AG08395 (cell line): Measurements from ENCODE around the gene SERTAD1.
"Not testable (repeated sequence)": the region's sequence is repeated elsewhere in the genome, so short reads cannot be mapped to it uniquely, and the experiment has no call there.

Experiments used
- DNase-seq: peaks from one replicate; pipeline ENCODE4 v3.0.0; 2012; ENCODE audit warnings: mixed read lengths, low spot score

The SERTAD1 gene, protein sequence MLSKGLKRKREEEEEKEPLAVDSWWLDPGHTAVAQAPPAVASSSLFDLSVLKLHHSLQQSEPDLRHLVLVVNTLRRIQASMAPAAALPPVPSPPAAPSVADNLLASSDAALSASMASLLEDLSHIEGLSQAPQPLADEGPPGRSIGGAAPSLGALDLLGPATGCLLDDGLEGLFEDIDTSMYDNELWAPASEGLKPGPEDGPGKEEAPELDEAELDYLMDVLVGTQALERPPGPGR

DNA sequence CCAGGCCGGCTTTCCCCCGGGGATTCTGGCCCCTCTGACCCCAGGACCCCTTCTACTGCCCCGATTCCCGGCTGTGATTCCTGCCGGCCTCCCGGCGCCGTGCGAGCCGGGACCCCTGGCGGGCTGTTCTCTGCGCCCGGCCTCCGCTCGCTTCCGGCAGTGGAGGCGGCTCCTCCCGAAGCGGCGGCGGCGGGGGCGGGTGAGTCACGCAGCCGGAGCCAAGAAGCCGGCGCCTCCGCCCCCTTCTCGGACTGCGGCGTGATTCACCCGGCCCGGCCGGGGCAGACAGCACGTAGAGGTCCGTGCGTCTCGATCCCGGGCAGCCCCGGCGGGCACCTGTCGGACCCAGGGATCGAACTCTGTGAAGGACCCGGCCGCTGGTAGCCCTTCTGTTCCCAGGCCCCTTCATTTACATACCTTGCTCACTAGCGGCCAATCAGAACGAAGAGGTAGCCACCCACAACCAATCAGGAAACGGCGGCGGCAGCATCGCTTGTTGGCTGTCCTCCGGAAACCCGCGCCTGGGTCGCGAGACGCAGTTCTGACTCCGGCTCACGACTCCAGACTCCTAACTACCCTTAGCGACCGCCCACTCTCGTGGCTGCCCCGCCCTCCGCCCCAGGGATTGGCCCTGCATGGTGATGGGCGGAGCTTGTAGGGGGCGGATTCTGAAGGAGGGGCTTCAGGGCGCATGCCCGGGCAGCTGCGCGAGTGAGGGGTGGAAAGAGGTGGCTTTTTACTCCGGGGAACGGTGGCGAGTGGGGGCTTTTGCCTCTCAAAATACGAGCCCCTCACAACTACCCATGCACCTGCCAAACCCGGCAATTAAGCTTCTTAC, at the start of gene SERTAD1:
Gene SERTAD1, minus strand, starts transcription at position 543 of the 838 bp plus-strand sequence. CDS start 2,446 bp downstream, outside the sequence.
- peak; percentile 99 for DNase-seq

DNA sequence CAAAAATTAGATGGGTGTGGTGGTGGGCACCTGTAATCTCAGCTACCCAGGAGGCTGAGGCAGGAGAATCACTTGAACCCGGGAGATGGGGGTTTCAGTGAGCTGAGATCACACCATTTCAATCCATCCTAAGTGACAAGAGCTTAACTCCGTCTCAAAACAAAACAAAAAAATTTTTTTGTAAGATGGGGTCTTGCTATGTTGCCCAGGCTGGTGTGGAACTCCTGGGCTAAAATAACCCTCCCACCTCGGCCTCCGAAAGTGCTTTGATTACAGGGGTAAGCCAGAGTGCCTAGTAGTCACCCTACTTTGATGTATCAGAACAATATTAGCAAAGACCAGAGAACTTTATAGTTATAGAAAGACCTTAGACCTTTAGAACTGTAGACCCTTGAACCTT, 48.9 kb upstream of the SERTAD1 start:
- DNase-seq, result no peak

GRCh38 chr19:40472516-40472915, 46.7 kb upstream of the SERTAD1 start:
- DNase-seq, result no peak

- no peak for DNase-seq
Measured at GRCh38 chr19:40471111-40471510, 45.3 kb upstream of the SERTAD1 start.

- DNase-seq, result no peak
Measured at GRCh38 chr19:40469011-40469410, 43.2 kb upstream of the SERTAD1 start.

GRCh38 chr19:40466985-40467734, 41.4 kb upstream of the SERTAD1 start, which contains the start of gene SPTBN4:
Gene SPTBN4 (plus strand): TSS chr19:40467001. CDS start chr19:40472622, 5,621 bp downstream.
- no peak for DNase-seq

DNA sequence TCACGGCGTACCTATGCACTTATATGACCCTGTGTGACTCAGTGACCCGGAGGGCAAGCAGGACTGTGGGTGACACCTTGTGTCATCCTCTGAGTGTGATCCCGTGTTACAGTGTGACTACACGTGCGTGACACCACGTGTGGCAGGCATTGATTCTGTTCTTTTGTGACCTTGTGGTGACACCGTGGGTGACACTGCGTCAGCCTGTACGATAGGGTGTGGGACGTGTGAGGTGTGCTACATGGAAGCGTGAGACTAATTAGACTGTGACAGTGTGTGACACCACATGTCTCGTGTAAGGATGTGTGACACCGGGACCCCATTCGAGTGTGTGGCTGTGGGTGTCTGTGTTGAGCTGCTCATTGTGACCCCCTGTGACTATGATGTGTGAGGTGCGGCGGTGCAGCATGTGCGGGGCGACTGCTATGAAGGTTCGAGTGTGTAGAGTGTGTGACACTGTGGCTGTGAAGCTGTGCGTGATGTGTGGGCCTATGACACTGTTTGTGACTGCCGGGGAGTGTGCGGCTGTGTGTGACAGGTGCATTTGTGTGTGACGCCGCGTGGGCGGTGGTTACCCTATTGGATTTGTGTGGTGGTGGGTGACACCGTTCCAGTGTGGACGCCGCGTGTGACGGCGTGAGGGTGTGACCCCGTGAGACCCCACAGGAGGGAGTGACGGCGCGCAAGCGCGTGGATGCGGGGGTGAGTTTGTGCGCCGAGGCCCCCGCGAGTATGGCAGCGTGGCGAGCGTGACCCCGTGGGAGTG, 40.6 kb upstream of the SERTAD1 start:
- DNase-seq, result no peak

- peak; percentile 99 for DNase-seq
Measured at GRCh38 chr19:40465557-40466218, 39.9 kb upstream of the SERTAD1 start, which contains the start of gene BLVRB. Gene BLVRB (minus strand): TSS chr19:40465745. CDS start chr19:40465688, 57 bp downstream.

GRCh38 chr19:40465025-40465556, 39.3 kb upstream of the SERTAD1 start:
- DNase-seq, result peak; percentile 62

DNA sequence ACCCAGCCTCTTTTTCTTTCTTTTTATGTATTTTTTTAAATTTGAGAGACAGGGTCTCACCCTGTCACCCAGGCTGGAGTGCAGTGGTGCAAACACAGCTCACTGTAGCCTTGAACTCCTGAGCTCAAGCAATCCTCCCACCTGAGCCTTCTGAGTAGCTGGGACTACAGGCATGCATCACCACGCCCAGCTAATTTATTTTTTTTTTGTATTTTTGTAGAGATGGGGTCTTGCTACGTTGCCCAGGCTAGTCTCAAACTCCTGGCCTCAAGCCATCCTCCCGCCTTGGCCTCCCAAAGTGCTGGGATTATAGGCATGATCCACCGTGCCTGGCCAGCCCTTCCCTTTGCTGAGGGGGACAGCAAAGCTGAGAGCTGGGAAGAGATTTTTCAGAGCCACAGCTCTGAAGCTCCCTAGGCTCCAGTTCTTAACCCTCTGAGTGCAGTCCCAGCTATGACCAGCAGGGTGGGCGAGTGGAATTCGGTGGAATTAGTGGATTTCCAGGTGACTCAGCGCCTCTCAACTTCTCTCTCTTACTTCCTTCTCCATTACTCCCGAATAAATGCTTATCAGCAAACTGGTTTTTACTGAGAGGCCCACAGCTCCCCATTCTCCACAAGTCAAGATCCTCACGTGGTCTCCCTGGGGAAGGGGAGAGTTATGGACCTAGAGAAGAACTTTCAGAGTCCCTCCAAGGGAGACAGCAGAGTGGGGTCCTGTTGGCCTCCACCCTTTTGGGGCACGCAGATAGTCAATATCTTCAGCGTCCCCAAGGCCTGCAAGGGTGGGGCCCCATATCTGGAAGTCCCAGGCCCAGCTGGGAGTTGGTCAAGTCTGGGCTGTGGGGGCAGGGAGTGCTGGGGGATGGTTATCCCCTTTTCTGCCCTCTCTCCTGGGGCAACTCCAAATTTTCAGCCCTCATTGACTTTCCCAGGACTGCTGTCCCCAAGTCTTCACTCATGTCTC, 38.5 kb upstream of the SERTAD1 start:
- peak; percentile 77 for DNase-seq

- not testable (repeated sequence) for DNase-seq
Measured at GRCh38 chr19:40463587-40464037, 37.8 kb upstream of the SERTAD1 start.

- DNase-seq, result no peak
Measured at GRCh38 chr19:40461669-40462221, 36.0 kb upstream of the SERTAD1 start.

- DNase-seq, result no peak
Measured at GRCh38 chr19:40460185-40460584, 34.4 kb upstream of the SERTAD1 start.

GRCh38 chr19:40458597-40458974, 32.8 kb upstream of the SERTAD1 start:
- no peak for DNase-seq

- DNase-seq, result no peak
Measured at GRCh38 chr19:40457953-40458596, 32.3 kb upstream of the SERTAD1 start.

GRCh38 chr19:40457048-40457447, 31.3 kb upstream of the SERTAD1 start:
- no peak for DNase-seq

- not testable (repeated sequence) for DNase-seq
Measured at GRCh38 chr19:40453943-40454342, 28.2 kb upstream of the SERTAD1 start.

- no peak for DNase-seq
Measured at GRCh38 chr19:40453151-40453735, 27.5 kb upstream of the SERTAD1 start.
